Neural crest cell (in vitro differentiated cells): ENCODE measurements around the gene GK. TPM values are rescaled to one million over a fixed set of nuclear protein-coding genes. Genes with fewer than 3 reads are reported as not detected.

Experiments
- DNase-seq: peaks from one replicate; pipeline ENCODE4 v3.0.0; 2021; ENCODE audit warnings: low read depth, mixed read lengths, low spot score
- H3K27ac Mint-ChIP-seq: one replicate; pipeline ENCODE4 v1.8.0; 2021; ENCODE audit warnings: mild to moderate bottlenecking, mixed read lengths; ENCODE audit not compliant: unreplicated experiment
- H3K27me3 Mint-ChIP-seq: 2 replicates; pipeline ENCODE4 v1.8.0; 2021; ENCODE audit warnings: low read depth, mild to moderate bottlenecking, mixed read lengths
- H3K36me3 Mint-ChIP-seq: 2 replicates; pipeline ENCODE4 v1.8.0; 2021; ENCODE audit warnings: low read depth, mild to moderate bottlenecking, mixed read lengths
- H3K4me1 Mint-ChIP-seq: 2 replicates; pipeline ENCODE4 v1.8.0; 2021; ENCODE audit warnings: mixed read lengths
- H3K4me3 Mint-ChIP-seq: one replicate; pipeline ENCODE4 v1.8.0; 2021; ENCODE audit warnings: mild to moderate bottlenecking, mixed read lengths
- H3K9me3 Mint-ChIP-seq: 2 replicates; pipeline ENCODE4 v1.8.0; 2021; ENCODE audit warnings: mixed read lengths
- total RNA-seq: library from RNA; stranded (reverse); gene quantifications from 2 replicates; pipeline ENCODE4 v1.2.1, GENCODE V29; 2021
- TF ChIP-seq, protein P1 (sequence below): fragments of 200-600 bp; sonication (generic); conservative IDR thresholded peaks from 2 replicates; pipeline ENCODE4 v1.5.0; 2021; ENCODE audit warnings: antibody characterized with exemption, mild to moderate bottlenecking

Gene GK
- total RNA-seq, 1 donor from 2014 or later: 17.3 TPM

DNA sequence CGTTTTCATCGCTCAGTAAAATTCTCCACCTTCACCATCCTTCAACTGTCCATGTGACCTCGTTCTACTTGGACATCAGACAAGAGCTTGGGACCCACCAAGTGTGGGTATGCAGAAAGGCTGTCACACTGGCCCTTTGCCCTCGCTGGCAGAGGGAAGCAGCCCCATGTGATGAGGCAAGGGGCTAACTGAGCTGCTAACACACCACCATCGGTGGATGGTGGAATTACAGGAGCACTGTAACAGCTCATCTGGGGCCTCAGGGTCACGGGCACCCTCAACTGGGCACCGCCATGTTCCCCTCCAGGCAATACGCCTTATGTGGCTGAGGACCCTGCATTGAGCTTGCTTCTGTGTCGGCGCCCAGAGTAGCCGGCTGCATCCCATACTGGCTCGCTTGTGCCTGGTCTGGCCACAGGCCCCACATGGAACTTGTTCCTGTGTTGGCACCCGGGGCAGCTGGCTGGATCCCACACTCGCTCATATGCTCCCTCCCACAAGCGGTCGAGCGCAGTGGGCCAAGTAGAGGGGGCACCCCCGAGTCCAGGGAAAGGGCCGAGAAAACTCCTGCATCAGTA lies 126.3 kb downstream of the GK start:
- TF ChIP-seq, protein P1, sequence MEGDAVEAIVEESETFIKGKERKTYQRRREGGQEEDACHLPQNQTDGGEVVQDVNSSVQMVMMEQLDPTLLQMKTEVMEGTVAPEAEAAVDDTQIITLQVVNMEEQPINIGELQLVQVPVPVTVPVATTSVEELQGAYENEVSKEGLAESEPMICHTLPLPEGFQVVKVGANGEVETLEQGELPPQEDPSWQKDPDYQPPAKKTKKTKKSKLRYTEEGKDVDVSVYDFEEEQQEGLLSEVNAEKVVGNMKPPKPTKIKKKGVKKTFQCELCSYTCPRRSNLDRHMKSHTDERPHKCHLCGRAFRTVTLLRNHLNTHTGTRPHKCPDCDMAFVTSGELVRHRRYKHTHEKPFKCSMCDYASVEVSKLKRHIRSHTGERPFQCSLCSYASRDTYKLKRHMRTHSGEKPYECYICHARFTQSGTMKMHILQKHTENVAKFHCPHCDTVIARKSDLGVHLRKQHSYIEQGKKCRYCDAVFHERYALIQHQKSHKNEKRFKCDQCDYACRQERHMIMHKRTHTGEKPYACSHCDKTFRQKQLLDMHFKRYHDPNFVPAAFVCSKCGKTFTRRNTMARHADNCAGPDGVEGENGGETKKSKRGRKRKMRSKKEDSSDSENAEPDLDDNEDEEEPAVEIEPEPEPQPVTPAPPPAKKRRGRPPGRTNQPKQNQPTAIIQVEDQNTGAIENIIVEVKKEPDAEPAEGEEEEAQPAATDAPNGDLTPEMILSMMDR: no peak
- Mint-ChIP-seq H3K27me3 (no peaks in the 10 kb centered on the region), H3K4me1 (no peaks in the 10 kb centered on the region), H3K9me3 (peaks cover 13% of the 10 kb centered on the region), H3K36me3 (no peaks in the 10 kb centered on the region), H3K4me3 (no peak overlapping the region), H3K27ac (no peak overlapping the region)
- DNase-seq: no peak

Other genes with a start within 250 kb of the GK start
- not detected in 2 replicates for gene TASL, start 75.7 kb upstream of the GK start, total RNA-seq
- 13.2 and 13.3 TPM in 2 replicates for gene TAB3, start 235.8 kb downstream of the GK start, total RNA-seq